GM21717 (cell line): ENCODE measurements around the gene GSTT2B.
"Not testable (repeated sequence)": the region's sequence is repeated elsewhere in the genome, so short reads cannot be mapped to it uniquely, and the experiment has no call there.

Source experiments
- ATAC-seq: cut with Tn5 transposase; IDR thresholded peaks from one replicate; pipeline ENCODE4 v1.9.1; 2021; ENCODE audit warnings: mild to moderate bottlenecking, moderate library complexity; ENCODE audit not compliant: unreplicated experiment

Gene GSTT2B

GRCh38 chr22:23907423-23907822 lies 53.6 kb downstream of the GSTT2B start:
- not testable (repeated sequence) for ATAC-seq
